ENCODE measurements around the gene OSER1. TPM values are rescaled to one million over a fixed set of nuclear protein-coding genes. Genes with fewer than 3 reads are reported as not detected.

The OSER1 gene
- total RNA-seq, 4 donors from 2014 or later, result 16.1 to 62.2 (median 25.0) TPM

- Histone ChIP-seq H3K4me1 (peaks cover 0 to 10% (median 0%) of the 10 kb centered on the region in 3 donors), H3K27me3 (no peaks in the 10 kb centered on the region), H3K4me3 (no peak overlapping the region), H3K9me3 (no peaks in the 10 kb centered on the region), H3K27ac (no peak overlapping the region), H3K36me3 (peaks cover 0 to 8% (median 0%) of the 10 kb centered on the region in 3 donors)
- intact Hi-C loops (cut with DNase I), result loop anchor here (2.0 to 10.0 kb wide), 3 partner anchors 91 to 395 kb away; partner anchors contain the start of gene FITM2
- whole genome bisulfite sequencing, 2 donors, result 40 to 49% methylated on average over 3 to 5 of the region's 6 CpGs
- TF ChIP-seq, protein P1, sequence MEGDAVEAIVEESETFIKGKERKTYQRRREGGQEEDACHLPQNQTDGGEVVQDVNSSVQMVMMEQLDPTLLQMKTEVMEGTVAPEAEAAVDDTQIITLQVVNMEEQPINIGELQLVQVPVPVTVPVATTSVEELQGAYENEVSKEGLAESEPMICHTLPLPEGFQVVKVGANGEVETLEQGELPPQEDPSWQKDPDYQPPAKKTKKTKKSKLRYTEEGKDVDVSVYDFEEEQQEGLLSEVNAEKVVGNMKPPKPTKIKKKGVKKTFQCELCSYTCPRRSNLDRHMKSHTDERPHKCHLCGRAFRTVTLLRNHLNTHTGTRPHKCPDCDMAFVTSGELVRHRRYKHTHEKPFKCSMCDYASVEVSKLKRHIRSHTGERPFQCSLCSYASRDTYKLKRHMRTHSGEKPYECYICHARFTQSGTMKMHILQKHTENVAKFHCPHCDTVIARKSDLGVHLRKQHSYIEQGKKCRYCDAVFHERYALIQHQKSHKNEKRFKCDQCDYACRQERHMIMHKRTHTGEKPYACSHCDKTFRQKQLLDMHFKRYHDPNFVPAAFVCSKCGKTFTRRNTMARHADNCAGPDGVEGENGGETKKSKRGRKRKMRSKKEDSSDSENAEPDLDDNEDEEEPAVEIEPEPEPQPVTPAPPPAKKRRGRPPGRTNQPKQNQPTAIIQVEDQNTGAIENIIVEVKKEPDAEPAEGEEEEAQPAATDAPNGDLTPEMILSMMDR (IDR thresholded peaks at IDR 0.05), result no peak
- no peak for TF ChIP-seq POLR2A (IDR thresholded peaks at IDR 0.05)
- no peak for DNase-seq
Observed at GRCh38 chr20:44219791-44220190, 9.2 kb upstream of the OSER1 start.

- peaks cover 0 to 10% (median 0%) of the 10 kb centered on the region in 3 donors for H3K4me1 ChIP-seq
- no peak overlapping the region for H3K4me3 ChIP-seq
- no peak for DNase-seq
- intact Hi-C loops (cut with DNase I), result loop anchor here (2.0 to 10.0 kb wide), 3 partner anchors 92 to 396 kb away; partner anchors contain the start of gene FITM2
- 62 to 66% methylated on average over 5 of the region's 5 CpGs for WGBS, 2 donors
- TF ChIP-seq POLR2A (IDR thresholded peaks at IDR 0.05), result no peak
- TF ChIP-seq, protein P1 (IDR thresholded peaks at IDR 0.05), result no peak
- no peak overlapping the region for H3K27ac ChIP-seq
- peaks cover 0 to 8% (median 0%) of the 10 kb centered on the region in 3 donors for H3K36me3 ChIP-seq
- no peaks in the 10 kb centered on the region for H3K27me3 ChIP-seq
- no peaks in the 10 kb centered on the region for H3K9me3 ChIP-seq
Observed at GRCh38 chr20:44219170-44219730, 8.7 kb upstream of the OSER1 start.

- WGBS, 2 donors, result 59 to 68% methylated on average over 4 of the region's 4 CpGs
- no peak overlapping the region for H3K27ac ChIP-seq
- intact Hi-C loops (cut with DNase I), result loop anchor here (2.0 to 10.0 kb wide), 3 partner anchors 92 to 396 kb away; partner anchors contain the start of gene FITM2
- no peaks in the 10 kb centered on the region for H3K27me3 ChIP-seq
- no peak overlapping the region for H3K4me3 ChIP-seq
- TF ChIP-seq, protein P1 (IDR thresholded peaks at IDR 0.05), result no peak
- no peak for TF ChIP-seq POLR2A (IDR thresholded peaks at IDR 0.05)
- DNase-seq, result no peak
- H3K9me3 ChIP-seq, result no peaks in the 10 kb centered on the region
- H3K4me1 ChIP-seq, result peaks cover 0 to 10% (median 0%) of the 10 kb centered on the region in 3 donors
- H3K36me3 ChIP-seq, result peaks cover 0 to 8% (median 0%) of the 10 kb centered on the region in 3 donors
Observed at GRCh38 chr20:44218446-44218845, 7.9 kb upstream of the OSER1 start.

DNA sequence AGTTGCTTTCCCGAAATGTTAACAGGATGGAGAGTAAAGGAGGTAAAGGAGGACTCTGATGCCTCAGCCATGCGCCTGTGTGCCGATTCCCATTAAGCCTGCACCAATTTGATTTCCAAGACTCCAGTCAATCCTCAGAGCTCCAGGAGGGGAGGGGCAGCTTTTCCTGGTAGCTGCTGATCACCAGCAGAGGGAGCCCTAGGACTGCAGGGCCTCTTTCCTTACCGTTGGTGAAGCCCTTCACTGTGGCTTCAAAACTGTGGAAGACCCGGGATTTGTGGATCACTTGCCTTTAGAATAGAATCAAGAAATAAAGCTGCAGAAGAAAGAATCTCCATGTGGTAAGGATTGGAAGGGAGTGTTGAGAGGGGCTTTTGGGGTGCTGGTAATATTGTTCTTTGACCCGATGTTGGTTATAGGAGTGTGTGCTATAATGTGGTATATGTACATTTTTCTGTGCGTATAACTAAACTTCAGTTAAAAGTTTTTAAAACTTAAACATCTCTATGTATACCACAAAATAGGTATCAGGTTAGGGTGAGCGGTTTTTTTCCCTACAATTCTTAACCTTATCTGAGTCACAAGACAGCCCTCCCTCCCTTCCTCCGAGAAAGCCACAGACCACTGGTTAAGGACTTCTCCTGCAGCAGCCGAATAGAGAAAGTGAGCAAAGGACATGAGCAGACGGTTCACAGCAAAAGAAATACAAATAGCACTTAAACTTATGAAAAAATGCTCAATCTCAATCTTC lies 6.9 kb upstream of the OSER1 start:
- Histone ChIP-seq H3K36me3 (peaks cover 0 to 8% (median 0%) of the 10 kb centered on the region in 3 donors), H3K4me1 (peaks cover 0 to 17% (median 0%) of the 10 kb centered on the region in 3 donors), H3K9me3 (no peaks in the 10 kb centered on the region), H3K27ac (no peak overlapping the region), H3K27me3 (no peaks in the 10 kb centered on the region), H3K4me3 (no peak overlapping the region)
- 35 to 45% methylated on average over 10 of the region's 11 CpGs for WGBS, 2 donors
- DNase-seq, result no peak
- intact Hi-C loops (cut with DNase I), result loop anchor here (2.0 to 10.0 kb wide), 3 partner anchors 93 to 397 kb away; partner anchors contain the start of gene FITM2
- no peak for TF ChIP-seq POLR2A (IDR thresholded peaks at IDR 0.05)
- TF ChIP-seq, protein P1 (IDR thresholded peaks at IDR 0.05), result peak; percentile 55 to 92 (median 83)

GRCh38 chr20:44215125-44215524 lies 4.6 kb upstream of the OSER1 start:
- 49 to 54% methylated on average over 7 of the region's 7 CpGs for WGBS, 2 donors
- H3K36me3 ChIP-seq, result peaks cover 0 to 8% (median 0%) of the 10 kb centered on the region in 3 donors
- TF ChIP-seq, protein P1 (IDR thresholded peaks at IDR 0.05), result peak in 5 of 6 experiments; percentile 57 to 80 (median 66)
- no peak for TF ChIP-seq POLR2A (IDR thresholded peaks at IDR 0.05)
- H3K4me3 ChIP-seq, result no peak overlapping the region
- no peaks in the 10 kb centered on the region for H3K9me3 ChIP-seq
- H3K27ac ChIP-seq, result no peak overlapping the region
- no peak for DNase-seq
- H3K4me1 ChIP-seq, result peaks cover 0 to 31% (median 7%) of the 10 kb centered on the region in 3 donors
- no peaks in the 10 kb centered on the region for H3K27me3 ChIP-seq
- intact Hi-C loops (cut with DNase I), result loop anchor here (10.0 kb wide), 2 partner anchors 250 to 400 kb away; no protein-coding TSS in a partner anchor
